KMS-11 (cell line): ENCODE results near the gene MS4A10.

ENCODE experiments used
- H2AFZ ChIP-seq: fragments of 200-600 bp; sonication (generic); 2 replicates; pipeline ENCODE4 v1.6.1; 2016; ENCODE audit warnings: antibody characterized with exemption, mixed run types, low read depth
- H3K27ac ChIP-seq: fragments of 200-600 bp; sonication (generic); 2 replicates; pipeline ENCODE4 v1.6.1; 2016; ENCODE audit warnings: mild to moderate bottlenecking, mixed run types
- H3K27me3 ChIP-seq: fragments of 200-600 bp; sonication (generic); 2 replicates; pipeline ENCODE4 v1.6.1; 2017; ENCODE audit warnings: mild to moderate bottlenecking, low read depth, mixed run types, moderate library complexity; ENCODE audit not compliant: insufficient read depth
- H3K36me3 ChIP-seq: fragments of 200-600 bp; sonication (generic); 2 replicates; pipeline ENCODE4 v1.6.1; 2017; ENCODE audit warnings: mild to moderate bottlenecking, mixed run types; ENCODE audit not compliant: insufficient read depth
- H3K4me1 ChIP-seq: fragments of 200-600 bp; sonication (generic); 2 replicates; pipeline ENCODE4 v1.6.1; 2016; ENCODE audit warnings: mild to moderate bottlenecking, low read depth, mixed run types; ENCODE audit not compliant: poor library complexity, severe bottlenecking
- H3K4me2 ChIP-seq: fragments of 200-600 bp; sonication (generic); 2 replicates; pipeline ENCODE4 v1.7.0; 2016; ENCODE audit warnings: mild to moderate bottlenecking, mixed run types
- H3K4me3 ChIP-seq: fragments of 200-600 bp; sonication (generic); IDR thresholded peaks from 2 replicates; pipeline ENCODE4 v1.6.1; 2017; ENCODE audit warnings: low read depth, low read length, mixed read lengths; ENCODE audit not compliant: insufficient read depth
- H3K79me2 ChIP-seq: fragments of 200-600 bp; sonication (generic); 2 replicates; pipeline ENCODE4 v1.6.1; 2016; ENCODE audit warnings: low read depth, mixed run types; ENCODE audit not compliant: insufficient read depth
- H3K9ac ChIP-seq: fragments of 200-600 bp; sonication (generic); 2 replicates; pipeline ENCODE4 v1.6.1; 2016; ENCODE audit warnings: mild to moderate bottlenecking, mixed run types
- H4K20me1 ChIP-seq: fragments of 200-600 bp; sonication (generic); 2 replicates; pipeline ENCODE4 v1.6.1; 2016; ENCODE audit warnings: mild to moderate bottlenecking, mixed run types; ENCODE audit not compliant: insufficient read depth
- CTCF ChIP-seq: fragments of 200-600 bp; sonication (generic); conservative IDR thresholded peaks from 2 replicates; pipeline ENCODE4 v1.6.1; 2017; ENCODE audit warnings: low read depth, mild to moderate bottlenecking, antibody characterized with exemption, low read length, moderate library complexity, mixed read lengths

The MS4A10 gene

GRCh38 chr11:60767388-60767811 lies 17.7 kb upstream of the MS4A10 start:
- no peak overlapping the region for H2AFZ ChIP-seq
- H3K27ac ChIP-seq = no peak overlapping the region
- no peak overlapping the region for H3K4me2 ChIP-seq
- H3K9ac ChIP-seq = no peak overlapping the region
- no peaks in the 10 kb centered on the region for H4K20me1 ChIP-seq
- no peaks in the 10 kb centered on the region for H3K79me2 ChIP-seq
- H3K4me1 ChIP-seq = peaks cover 33% of the 10 kb centered on the region
- no peaks in the 10 kb centered on the region for H3K36me3 ChIP-seq
- no peaks in the 10 kb centered on the region for H3K27me3 ChIP-seq
- TF ChIP-seq CTCF = no peak
- no peak overlapping the region for H3K4me3 ChIP-seq

- H3K9ac ChIP-seq = no peak overlapping the region
- H3K36me3 ChIP-seq = no peaks in the 10 kb centered on the region
- TF ChIP-seq CTCF = no peak
- H3K4me2 ChIP-seq = no peak overlapping the region
- H3K4me3 ChIP-seq = no peak overlapping the region
- H3K27ac ChIP-seq = no peak overlapping the region
- H2AFZ ChIP-seq = no peak overlapping the region
- H4K20me1 ChIP-seq = no peaks in the 10 kb centered on the region
- H3K27me3 ChIP-seq = no peaks in the 10 kb centered on the region
- H3K79me2 ChIP-seq = no peaks in the 10 kb centered on the region
- peaks cover 25% of the 10 kb centered on the region for H3K4me1 ChIP-seq
Observed at GRCh38 chr11:60768202-60768601, 16.9 kb upstream of the MS4A10 start.

- Histone ChIP-seq H3K79me2 (no peaks in the 10 kb centered on the region), H2AFZ (no peak overlapping the region), H4K20me1 (no peaks in the 10 kb centered on the region), H3K36me3 (no peaks in the 10 kb centered on the region), H3K4me1 (peaks cover 14% of the 10 kb centered on the region), H3K27me3 (no peaks in the 10 kb centered on the region), H3K4me2 (no peak overlapping the region), H3K9ac (no peak overlapping the region), H3K27ac (no peak overlapping the region), H3K4me3 (no peak overlapping the region)
- TF ChIP-seq CTCF = no peak
Observed at GRCh38 chr11:60769273-60769672, 15.9 kb upstream of the MS4A10 start.

- no peak overlapping the region for H3K4me3 ChIP-seq
- H3K4me1 ChIP-seq = peaks cover 8% of the 10 kb centered on the region
- H3K27ac ChIP-seq = no peak overlapping the region
- H3K27me3 ChIP-seq = no peaks in the 10 kb centered on the region
- H3K79me2 ChIP-seq = no peaks in the 10 kb centered on the region
- H3K9ac ChIP-seq = no peak overlapping the region
- H3K36me3 ChIP-seq = no peaks in the 10 kb centered on the region
- no peak for TF ChIP-seq CTCF
- no peaks in the 10 kb centered on the region for H4K20me1 ChIP-seq
- H2AFZ ChIP-seq = no peak overlapping the region
- no peak overlapping the region for H3K4me2 ChIP-seq
Observed at GRCh38 chr11:60769811-60770210, 15.3 kb upstream of the MS4A10 start.
